NCI-H2227 (cell line): ENCODE results near the gene PRUNE2.

Experiments used
- DNase-seq: peaks from one replicate; lab custom pipeline; 2025; ENCODE audit not compliant: unreplicated experiment; lab: John Stamatoyannopoulos, UW

PRUNE2 gene

GRCh38 chr9:76634356-76635054, 271.4 kb downstream of the PRUNE2 start:
- DNase-seq, result no peak

DNA sequence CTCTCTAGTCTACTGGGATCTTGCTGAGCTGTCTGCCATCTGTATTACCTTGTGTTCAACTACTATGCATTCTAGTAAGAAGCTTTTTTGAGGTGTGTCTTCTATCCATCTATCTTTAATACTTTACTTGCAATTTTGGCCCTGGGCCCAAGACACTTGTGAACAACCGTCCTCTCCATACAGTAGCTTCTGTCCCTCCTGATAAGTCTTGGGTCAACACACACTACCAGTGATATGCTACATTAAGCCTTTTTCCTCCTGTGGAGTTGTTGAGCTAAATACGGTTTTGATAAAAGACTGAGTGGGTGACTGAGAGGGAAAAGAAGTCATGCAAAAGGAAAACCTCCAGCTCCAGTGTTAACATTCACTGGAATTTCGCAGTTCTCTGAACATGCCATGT, 275.0 kb downstream of the PRUNE2 start:
- DNase-seq, result no peak

DNA sequence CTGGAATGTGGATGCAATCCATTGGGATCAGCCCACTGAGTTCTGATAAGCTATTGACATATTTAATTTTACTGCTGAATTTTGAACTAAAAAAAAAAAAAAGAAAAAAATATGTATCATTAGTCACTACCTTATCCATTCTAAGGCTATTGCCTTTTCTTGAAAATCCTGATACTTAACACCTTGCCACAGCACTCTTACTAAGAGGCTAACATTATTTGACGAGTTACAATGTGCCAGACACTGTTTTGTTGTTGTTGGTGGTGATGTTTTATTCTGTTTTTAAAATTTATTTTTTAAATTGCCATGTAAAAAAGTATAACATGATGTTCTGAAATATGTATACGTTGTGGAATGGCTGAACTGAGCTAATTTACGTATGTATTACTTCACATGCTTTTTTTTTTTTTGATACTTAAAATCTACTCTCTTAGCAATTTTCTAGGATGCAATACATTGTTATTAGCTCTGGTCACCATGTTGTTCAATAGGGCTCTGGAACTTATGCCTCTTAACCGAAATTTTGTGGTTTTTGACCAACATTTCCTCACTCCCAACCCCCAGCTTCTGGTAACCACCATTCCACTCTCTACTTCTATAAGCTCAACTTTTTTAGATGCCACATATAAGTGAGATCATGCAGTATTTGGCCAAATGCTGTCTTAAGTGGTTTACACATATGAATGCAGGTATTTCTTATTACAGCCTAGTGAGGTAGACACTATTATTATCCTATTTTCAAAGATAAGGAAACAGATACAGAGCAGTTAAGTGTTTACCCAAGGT, 276.5 kb downstream of the PRUNE2 start:
- no peak for DNase-seq

GRCh38 chr9:76628155-76628554, 277.8 kb downstream of the PRUNE2 start:
- DNase-seq, result no peak

- no peak for DNase-seq
Observed at GRCh38 chr9:76626980-76627379, 278.9 kb downstream of the PRUNE2 start.

GRCh38 chr9:76626141-76626540, 279.8 kb downstream of the PRUNE2 start:
- DNase-seq, result no peak

- no peak for DNase-seq
Observed at GRCh38 chr9:76624391-76625048, 281.4 kb downstream of the PRUNE2 start.

DNA sequence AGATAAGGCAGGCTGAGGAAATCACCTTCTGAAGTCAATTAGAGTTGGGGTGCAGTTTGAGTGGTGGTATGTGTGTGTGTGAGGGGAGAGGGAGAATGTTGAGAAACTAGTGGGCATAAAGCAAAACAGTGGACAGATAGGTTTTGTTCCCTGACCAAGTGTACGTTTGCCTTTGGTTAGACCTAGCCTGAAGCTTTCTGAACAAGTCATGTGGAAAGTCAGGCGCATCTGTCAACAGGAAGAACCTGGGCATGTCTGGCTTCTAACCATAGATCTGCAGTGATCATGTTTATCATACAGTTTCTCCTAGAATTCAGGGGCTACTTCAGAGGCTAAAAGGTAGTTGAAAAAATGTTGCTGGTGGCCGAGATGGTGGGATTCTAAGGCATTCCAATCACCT, 284.9 kb downstream of the PRUNE2 start:
- no peak for DNase-seq

- no peak for DNase-seq
Observed at GRCh38 chr9:76620581-76620980, 285.3 kb downstream of the PRUNE2 start.

DNA sequence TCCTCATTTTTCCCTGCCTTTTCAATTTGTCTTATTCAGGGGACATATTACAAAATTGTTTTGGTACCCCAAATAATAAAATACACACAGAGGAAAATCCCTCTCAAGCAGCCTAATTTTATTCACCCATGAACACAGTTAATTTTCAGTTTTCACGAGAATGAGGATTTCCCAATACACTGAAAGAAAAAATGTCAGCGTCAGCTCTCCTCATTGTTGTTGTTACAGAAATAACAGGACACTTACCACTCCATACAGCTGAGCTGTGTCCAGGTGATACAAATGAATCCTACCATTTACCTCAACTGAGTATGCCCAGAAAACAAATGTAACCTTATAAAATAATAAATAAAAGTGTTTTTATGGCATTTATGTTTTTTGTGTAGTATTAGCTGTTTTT, 286.3 kb downstream of the PRUNE2 start:
- no peak for DNase-seq

- no peak for DNase-seq
Observed at GRCh38 chr9:76619197-76619596, 286.7 kb downstream of the PRUNE2 start.

- DNase-seq, result no peak
Observed at GRCh38 chr9:76618762-76619161, 287.2 kb downstream of the PRUNE2 start.

DNA sequence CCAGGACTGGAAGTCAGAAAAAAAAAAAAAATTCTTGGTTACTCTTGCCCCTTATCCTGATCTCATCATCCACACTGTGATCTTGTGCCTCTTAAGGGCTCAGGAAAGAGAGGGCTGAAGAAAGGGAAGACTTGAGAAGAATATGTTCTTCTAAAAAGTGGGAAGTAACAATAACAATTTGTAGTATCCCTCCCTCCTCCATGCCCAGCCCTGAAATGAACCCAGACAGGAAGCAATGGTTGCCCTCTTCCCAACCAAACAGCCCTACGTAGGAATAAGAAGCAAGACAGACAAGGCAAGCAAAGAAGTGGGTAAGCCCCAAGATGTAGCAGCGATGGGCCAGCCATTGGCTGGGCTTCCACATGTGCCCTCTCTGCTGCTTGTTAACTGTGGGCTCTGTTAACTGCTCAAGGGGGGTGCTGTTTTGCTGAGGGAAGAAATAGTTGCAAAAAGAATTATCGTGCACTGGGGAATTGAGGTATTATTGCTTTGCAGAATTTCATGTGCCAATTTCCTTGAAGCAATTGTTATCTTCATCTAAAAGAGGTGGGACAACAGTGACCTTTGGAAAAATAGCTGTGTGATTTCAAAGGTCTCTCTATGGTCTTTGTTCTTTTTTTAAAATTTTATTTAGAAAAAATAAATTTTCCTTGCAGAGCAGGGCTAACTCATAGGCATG, 288.3 kb downstream of the PRUNE2 start:
- no peak for DNase-seq

DNA sequence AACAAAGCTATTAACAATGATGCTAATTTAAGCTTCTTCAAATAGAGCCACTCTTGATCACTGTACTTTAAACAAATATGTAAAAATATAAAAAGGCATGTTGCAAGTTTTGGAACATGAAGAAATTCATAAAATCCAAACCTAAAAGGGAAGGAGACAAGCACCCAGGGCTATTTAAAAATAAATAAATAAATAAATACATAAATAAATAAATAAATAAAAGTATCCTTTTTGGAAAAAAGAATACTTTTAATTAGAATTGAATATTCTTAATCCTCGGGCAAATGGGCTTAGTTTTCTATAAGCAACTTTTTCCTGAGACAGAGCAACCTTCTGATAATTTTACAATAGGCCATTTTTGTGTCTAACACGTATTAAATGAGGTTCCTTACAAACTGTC, 289.1 kb downstream of the PRUNE2 start:
- no peak for DNase-seq

DNA sequence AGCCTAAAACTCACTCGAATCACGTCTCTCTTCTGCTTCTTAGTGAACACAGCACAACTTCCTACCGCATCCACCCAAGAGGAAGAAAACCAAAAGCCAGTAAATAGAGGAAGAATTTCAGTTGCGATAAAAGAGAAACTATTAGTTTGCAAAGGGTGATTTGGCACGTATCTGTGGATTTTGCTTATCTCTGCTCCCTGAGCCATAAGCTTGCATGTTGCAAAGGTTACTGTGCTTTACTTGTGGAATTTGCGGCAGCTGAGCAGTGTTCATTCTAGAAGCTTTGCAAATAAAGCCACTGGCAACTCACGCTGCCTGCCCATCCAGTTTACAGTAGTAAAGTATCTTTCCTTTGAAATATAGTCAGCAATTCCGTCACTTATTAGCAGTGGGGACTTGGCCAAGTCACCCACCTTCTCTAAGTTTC, 290.7 kb downstream of the PRUNE2 start:
- no peak for DNase-seq

DNA sequence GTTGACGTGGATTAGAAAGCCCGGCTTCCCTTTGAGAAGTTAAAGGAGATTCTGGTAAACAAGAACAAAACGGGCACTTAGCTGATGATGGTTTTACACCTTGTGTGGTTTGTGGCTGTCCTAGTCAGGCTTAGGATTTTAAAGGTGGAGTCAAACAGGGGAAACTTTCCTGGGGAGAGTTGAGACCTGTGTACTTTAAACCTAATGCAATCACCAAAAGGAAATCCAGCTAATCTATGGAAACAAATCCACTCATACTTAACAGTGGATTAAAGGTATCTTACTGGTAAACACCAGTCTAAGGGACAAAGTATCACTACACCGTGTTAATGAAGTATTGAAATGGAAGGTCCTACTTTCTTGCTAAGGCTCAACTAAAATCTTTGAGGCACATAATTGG, 291.9 kb downstream of the PRUNE2 start:
- DNase-seq, result no peak

GRCh38 chr9:76613150-76613781, 292.6 kb downstream of the PRUNE2 start:
- DNase-seq, result no peak

GRCh38 chr9:76610011-76610352, 295.9 kb downstream of the PRUNE2 start:
- DNase-seq, result no peak

- DNase-seq, result no peak
Observed at GRCh38 chr9:76609285-76610010, 296.5 kb downstream of the PRUNE2 start.

- DNase-seq, result no peak
Observed at GRCh38 chr9:76608575-76609273, 297.2 kb downstream of the PRUNE2 start.
